Fibroblast of villous mesenchyme (primary cell): ENCODE measurements around the gene PRKCH. TPM values are rescaled to one million over a fixed set of nuclear protein-coding genes. Genes with fewer than 3 reads are reported as not detected.

Experiments used
- DNase-seq: peaks from one replicate; pipeline ENCODE4 v3.0.0-alpha.2; 2010; ENCODE audit warnings: low read depth
- H3K4me3 ChIP-seq: 2 replicates; pipeline ENCODE4 v1.5.1; 2011; ENCODE audit warnings: low read depth, mild to moderate bottlenecking, low read length
- CTCF ChIP-seq: IDR thresholded peaks from 2 replicates; pipeline ENCODE4 v1.5.1; 2012; ENCODE audit warnings: low read depth, mild to moderate bottlenecking, low read length; ENCODE audit not compliant: insufficient read depth
- total RNA-seq: library from RNA; depleted of rRNA; stranded (reverse); fragments of >200 nt; gene quantifications from 2 replicates; pipeline ENCODE4 v1.2.3, GENCODE V29; 2012

The PRKCH gene
- total RNA-seq, 1 donor, result 2.6 TPM

- no peak for TF ChIP-seq CTCF
- DNase-seq, result no peak
- H3K4me3 ChIP-seq, result no peak overlapping the region
These were observed 12.9 kb downstream of the PRKCH start for GRCh38 chr14:61334197-61334701.

GRCh38 chr14:61335049-61335448, 13.7 kb downstream of the PRKCH start:
- H3K4me3 ChIP-seq, result no peak overlapping the region
- TF ChIP-seq CTCF, result no peak
- DNase-seq, result no peak

- no peak for TF ChIP-seq CTCF
These were observed 14.4 kb downstream of the PRKCH start for GRCh38 chr14:61335671-61336275.

GRCh38 chr14:61337893-61338292, 16.5 kb downstream of the PRKCH start:
- DNase-seq, result no peak
- H3K4me3 ChIP-seq, result no peak overlapping the region
- no peak for TF ChIP-seq CTCF

More at GRCh38 chr14:61335671-61336275, 14.4 kb downstream of the PRKCH start:
- no peak overlapping the region for H3K4me3 ChIP-seq
- DNase-seq, result no peak

DNA sequence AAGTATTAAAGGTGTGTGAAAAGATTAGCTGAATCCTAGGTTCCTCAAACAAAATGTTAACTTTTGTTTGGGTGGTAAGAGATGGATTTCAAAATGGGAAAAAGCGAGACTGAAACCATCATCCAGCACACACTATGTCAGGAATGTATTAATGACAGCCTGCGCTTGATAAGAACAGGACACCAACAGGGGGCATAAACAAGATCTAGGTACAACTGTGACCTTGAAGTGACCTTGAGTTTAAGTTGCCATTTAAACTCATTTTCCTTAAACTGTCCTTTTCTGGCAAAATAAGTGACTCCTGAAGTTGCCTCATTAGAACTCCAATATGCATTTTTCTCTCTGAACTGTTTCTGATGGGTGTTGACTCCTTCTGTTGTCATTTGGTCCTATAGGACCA, 17.1 kb downstream of the PRKCH start:
- no peak for DNase-seq
- H3K4me3 ChIP-seq, result no peak overlapping the region
- TF ChIP-seq CTCF, result no peak

- DNase-seq, result no peak
- TF ChIP-seq CTCF, result no peak
- H3K4me3 ChIP-seq, result no peak overlapping the region
These were observed 20.2 kb downstream of the PRKCH start for GRCh38 chr14:61341275-61342206.
